GM12874 (cell line): Measurements from ENCODE around the gene RYR1.

Experiments
- CTCF ChIP-seq: IDR thresholded peaks from 2 replicates; pipeline ENCODE4 v1.5.1; 2011; ENCODE audit warnings: low read depth, mild to moderate bottlenecking, control low read depth, low read length, moderate library complexity; ENCODE audit not compliant: insufficient read depth

Gene RYR1

GRCh38 chr19:38448225-38448624 is 14.7 kb downstream of the RYR1 start:
- no peak for TF ChIP-seq CTCF

- no peak for TF ChIP-seq CTCF
Measured at GRCh38 chr19:38449518-38449917, 16.0 kb downstream of the RYR1 start.

- no peak for TF ChIP-seq CTCF
Measured at GRCh38 chr19:38451036-38451435, 17.5 kb downstream of the RYR1 start.

GRCh38 chr19:38451629-38452028 is 18.1 kb downstream of the RYR1 start:
- TF ChIP-seq CTCF = no peak

- TF ChIP-seq CTCF = no peak
Measured at GRCh38 chr19:38452430-38453366, 19.2 kb downstream of the RYR1 start.

GRCh38 chr19:38453596-38453995 is 20.1 kb downstream of the RYR1 start:
- TF ChIP-seq CTCF = no peak

- TF ChIP-seq CTCF = no peak
Measured at GRCh38 chr19:38455031-38455430, 21.5 kb downstream of the RYR1 start.
